NCI-H2081 (cell line): ENCODE data around the gene TUB.

Source experiments
- DNase-seq, 2 experiments: peaks; one replicate each; lab custom pipeline; 2025; lab: John Stamatoyannopoulos, UW

The TUB gene

GRCh38 chr11:8107642-8108041, 26.6 kb downstream of the TUB start:
- DNase-seq: no peak

DNA sequence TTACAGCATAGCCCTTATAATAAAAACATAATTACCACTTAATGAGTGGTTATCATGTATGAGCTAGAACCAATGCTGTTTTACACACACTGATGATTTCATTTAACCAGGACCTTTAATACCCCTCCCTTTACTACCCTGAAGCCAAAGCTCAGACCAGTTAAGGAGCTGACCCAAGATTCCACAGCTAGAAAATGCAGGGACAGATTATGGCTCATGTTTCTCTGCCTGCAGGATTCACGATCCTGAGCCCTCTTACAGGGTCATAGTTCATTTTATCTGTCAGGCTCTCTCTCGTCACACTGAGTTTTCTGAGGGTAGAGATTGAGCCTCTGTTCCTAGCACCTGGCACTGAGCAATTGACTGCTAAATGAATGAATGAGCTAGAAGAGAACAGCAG, 27.4 kb downstream of the TUB start:
- peak in 1 of 2 experiments; percentile 50 for DNase-seq

DNA sequence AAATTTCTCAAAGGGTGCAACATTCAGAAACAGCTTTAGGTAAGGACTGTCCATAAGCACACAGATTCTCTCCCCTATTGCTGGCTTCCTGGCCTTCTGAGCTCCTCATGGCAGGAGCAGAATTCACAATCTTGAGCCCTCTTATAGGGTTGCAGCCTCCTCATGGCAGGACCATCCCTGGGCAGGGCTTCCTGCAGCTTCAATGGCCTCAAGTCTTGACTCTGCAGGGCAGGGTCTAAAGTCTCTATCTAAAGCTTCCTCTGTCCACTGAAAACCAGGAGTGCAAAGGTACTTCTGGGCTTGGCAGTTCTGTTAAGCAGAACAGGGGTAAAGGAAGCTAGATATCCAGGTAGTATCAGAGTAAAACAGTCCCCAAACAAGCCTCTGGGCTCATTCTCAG, 28.7 kb downstream of the TUB start:
- DNase-seq: no peak

- DNase-seq: no peak
These were observed 29.4 kb downstream of the TUB start for GRCh38 chr11:8110396-8110795.

- DNase-seq: no peak
These were observed 30.6 kb downstream of the TUB start for GRCh38 chr11:8111636-8112035.

- no peak for DNase-seq
These were observed 41.3 kb downstream of the TUB start for GRCh38 chr11:8122173-8122764.

DNA sequence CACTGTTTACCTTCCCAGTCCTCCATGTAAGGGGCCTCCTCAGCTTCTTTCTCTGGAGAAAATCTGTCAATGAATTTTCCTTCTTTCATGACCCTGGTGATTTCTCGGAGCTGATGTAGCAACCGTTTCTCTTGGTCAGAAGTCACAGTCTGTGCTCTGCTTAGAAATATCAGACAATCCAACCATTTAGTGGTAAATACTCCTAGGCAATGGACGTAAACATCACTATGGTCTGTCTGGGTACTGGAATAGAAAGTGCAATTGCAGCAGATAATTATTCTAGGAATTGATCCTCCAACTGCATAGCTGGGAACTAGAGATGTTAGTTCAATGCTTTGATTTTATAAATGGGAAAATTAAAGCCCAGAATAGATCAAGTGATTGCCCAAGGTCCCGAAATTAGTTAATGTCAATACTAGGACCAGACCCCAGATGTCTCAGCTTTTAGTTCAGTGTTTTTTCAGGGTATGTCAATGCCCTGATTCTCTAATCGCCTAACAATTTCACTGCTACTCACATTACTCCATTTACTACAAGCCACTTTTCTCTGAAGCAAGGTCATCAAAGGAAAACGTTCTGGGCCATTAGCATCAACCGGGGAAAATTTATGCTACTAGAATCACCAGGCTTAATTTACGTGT, 45.8 kb downstream of the TUB start:
- no peak for DNase-seq

GRCh38 chr11:8127447-8127846, 46.4 kb downstream of the TUB start:
- no peak for DNase-seq

- no peak for DNase-seq
These were observed 57.5 kb downstream of the TUB start for GRCh38 chr11:8138526-8138925.

- DNase-seq: no peak
These were observed 68.7 kb downstream of the TUB start for GRCh38 chr11:8149726-8150125.
